Tibial nerve (tissue), 4 donors: ENCODE data around the gene PSMG4. TPM values are rescaled to one million over a fixed set of nuclear protein-coding genes. Genes with fewer than 3 reads are reported as not detected.
A peak's percentile ranks its signal among the peaks of the same experiment; 100 is the strongest.

Experiments used
- DNase-seq, 2 donors: peaks; one replicate each; pipeline ENCODE4 v3.0.0-alpha.2; 2019; ENCODE audit warnings: low spot score in 2 of 2
- H3K27ac ChIP-seq, 4 donors: fragments of 200-600 bp; sonication (generic) in 3 of 4; one replicate each; pipeline ENCODE4 v1.5.1; 2017 to 2019; ENCODE audit warnings: mild to moderate bottlenecking in 1 of 4
- H3K27me3 ChIP-seq, 2 donors: fragments of 200-600 bp; sonication (generic) in 1 of 2; one replicate each; pipeline versions ENCODE4 v1.5.1 to v1.6.0; 2017 to 2019
- H3K36me3 ChIP-seq, 3 donors: fragments of 200-600 bp; sonication (generic); one replicate each; pipeline ENCODE4 v1.5.1; 2018 to 2019
- H3K4me1 ChIP-seq, 4 donors: fragments of 200-600 bp; sonication (generic) in 3 of 4; one replicate each; pipeline ENCODE4 v1.5.1; 2017 to 2019
- H3K4me3 ChIP-seq, 4 donors: fragments of 200-600 bp; sonication (generic) in 3 of 4; one replicate each; pipeline ENCODE4 v1.5.1; 2017 to 2019; ENCODE audit warnings: mild to moderate bottlenecking in 1 of 4, moderate library complexity in 1 of 4
- H3K9me3 ChIP-seq, 4 donors: fragments of 200-600 bp; sonication (generic) in 3 of 4; one replicate each; pipeline ENCODE4 v1.5.1; 2017 to 2019
- CTCF ChIP-seq, 5 experiments: fragments of 200-600 bp in 3 of 5; fragments of 450-650 bp in 2 of 5; sonication (generic) in 3 of 5; IDR thresholded peaks; one replicate each; pipeline ENCODE4 v1.5.1; 2016 to 2019; ENCODE audit warnings: antibody characterized with exemption in 5 of 5, mild to moderate bottlenecking in 3 of 5, moderate library complexity in 2 of 5
- EP300 ChIP-seq, 2 donors: sonication (generic); formaldehyde crosslinking; IDR thresholded peaks; one replicate each; pipeline ENCODE4 v1.6.1; 2017; ENCODE audit warnings: antibody characterized with exemption in 2 of 2, mild to moderate bottlenecking in 1 of 2
- POLR2A ChIP-seq, 2 donors: fragments of 450-650 bp; IDR thresholded peaks; one replicate each; pipeline ENCODE4 v1.6.1; 2017; ENCODE audit warnings: antibody characterized with exemption in 2 of 2, mild to moderate bottlenecking in 2 of 2, moderate library complexity in 2 of 2
- WGBS, 2 donors: methylation state at CpG; one replicate each; pipeline ENCODE4 v1.1.5; 2018; 5-methylcytosine and 5-hydroxymethylcytosine counted together
- total RNA-seq, 4 donors: library from RNA; depleted of rRNA; stranded (reverse); fragments of >200 nt; gene quantifications; one replicate each; pipeline ENCODE4 v1.1.0, GENCODE V29; 2016

The PSMG4 gene
- total RNA-seq, 4 donors from 2014 or later = 14.7 to 36.5 (median 31.8) TPM

GRCh38 chr6:3235486-3235885 is 23.3 kb upstream of the PSMG4 start:
- no peak for TF ChIP-seq CTCF (IDR thresholded peaks at IDR 0.05)
- no peak for TF ChIP-seq EP300 (IDR thresholded peaks at IDR 0.05)
- no peak for TF ChIP-seq POLR2A (IDR thresholded peaks at IDR 0.05)
- Histone ChIP-seq H3K4me3 (no peak overlapping the region), H3K36me3 (no peaks in the 10 kb centered on the region), H3K4me1 (peaks cover 0 to 22% (median 9%) of the 10 kb centered on the region in 4 donors), H3K27ac (no peak overlapping the region), H3K9me3 (no peaks in the 10 kb centered on the region), H3K27me3 (peaks cover 0 to 24% of the 10 kb centered on the region in 2 donors)
- 98 to 100% methylated on average over 2 of the region's 2 CpGs for WGBS, 2 donors
- no peak for DNase-seq

DNA sequence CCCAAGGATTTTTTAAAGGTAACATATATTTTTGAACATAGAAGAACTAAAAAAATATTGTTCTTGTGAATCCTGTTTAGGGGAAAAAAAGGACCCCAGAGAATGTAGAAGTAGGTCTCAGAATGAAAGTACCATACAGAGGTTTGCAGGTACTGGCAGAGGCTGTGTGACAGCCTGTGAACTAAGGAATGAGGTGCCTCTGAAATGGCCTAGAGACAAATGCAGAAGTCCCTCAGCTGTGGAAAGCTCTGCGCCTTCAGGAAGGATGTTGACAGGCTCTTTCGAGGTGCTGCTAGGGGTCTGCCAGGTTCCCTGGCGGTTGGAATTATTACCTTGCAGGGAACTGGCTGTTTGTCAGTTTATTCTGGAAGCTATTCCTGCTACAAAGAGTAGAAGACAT is 22.7 kb upstream of the PSMG4 start:
- no peak overlapping the region for H3K4me3 ChIP-seq
- DNase-seq = no peak
- no peaks in the 10 kb centered on the region for H3K36me3 ChIP-seq
- no peak overlapping the region for H3K27ac ChIP-seq
- TF ChIP-seq EP300 (IDR thresholded peaks at IDR 0.05) (no peak), CTCF (IDR thresholded peaks at IDR 0.05) (no peak), POLR2A (IDR thresholded peaks at IDR 0.05) (no peak)
- 81 to 86% methylated on average over 3 of the region's 3 CpGs for WGBS, 2 donors
- peaks cover 0 to 17% (median 7%) of the 10 kb centered on the region in 4 donors for H3K4me1 ChIP-seq
- H3K27me3 ChIP-seq = peaks cover 0 to 24% of the 10 kb centered on the region in 2 donors
- no peaks in the 10 kb centered on the region for H3K9me3 ChIP-seq

DNA sequence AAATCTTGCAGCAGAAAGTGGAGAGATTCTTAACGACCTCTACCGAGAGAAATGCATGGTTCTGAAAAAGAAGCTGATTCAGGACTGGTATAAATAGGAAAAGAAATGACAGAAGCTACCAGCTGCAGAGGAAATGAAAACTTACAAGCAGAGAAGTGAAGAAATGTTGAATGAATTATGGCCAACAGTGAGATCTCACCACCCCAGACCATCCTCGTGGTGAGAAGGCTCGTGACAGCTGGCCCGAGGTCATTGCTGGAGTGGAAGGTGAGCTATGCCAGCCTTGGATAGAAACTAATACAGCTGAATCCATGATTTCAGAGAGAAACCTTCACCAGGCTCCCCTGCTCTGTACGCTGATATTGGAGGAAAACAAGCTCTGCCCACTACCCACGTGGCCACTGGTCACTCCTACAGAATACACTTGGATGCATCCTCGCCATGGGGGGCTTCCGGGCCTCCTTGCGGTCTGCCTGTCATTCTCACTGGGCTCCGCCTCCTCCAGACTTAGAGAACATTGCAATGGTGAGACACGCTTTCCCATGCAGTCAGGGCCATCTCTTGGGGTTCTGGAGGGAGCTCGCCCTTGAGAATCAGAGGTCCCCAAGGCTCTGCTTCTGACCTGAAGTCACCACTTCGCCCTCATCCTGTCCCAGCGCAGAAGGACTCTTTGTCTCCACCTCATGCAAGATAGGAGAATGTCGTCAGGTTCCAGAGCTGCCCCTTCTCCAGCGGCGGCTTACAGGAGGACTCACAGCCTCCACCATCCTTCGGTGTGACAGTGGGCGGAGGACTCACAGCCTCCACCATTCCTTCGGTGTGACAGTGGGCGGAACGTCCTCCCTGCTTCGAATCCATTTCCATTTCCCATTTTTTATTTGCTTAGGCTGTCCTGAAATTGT is 20.7 kb upstream of the PSMG4 start:
- no peak for TF ChIP-seq CTCF (IDR thresholded peaks at IDR 0.05)
- TF ChIP-seq POLR2A (IDR thresholded peaks at IDR 0.05) = no peak
- peak in 1 of 2 donors; percentile 58 for TF ChIP-seq EP300 (IDR thresholded peaks at IDR 0.05)
- peaks cover 0 to 14% of the 10 kb centered on the region in 2 donors for H3K27me3 ChIP-seq
- peak overlapping the region in 2 of 4 donors; percentile 43 to 47 for H3K27ac ChIP-seq
- H3K4me3 ChIP-seq = no peak overlapping the region
- H3K9me3 ChIP-seq = no peaks in the 10 kb centered on the region
- no peaks in the 10 kb centered on the region for H3K36me3 ChIP-seq
- 74 to 78% methylated on average over 24 of the region's 24 CpGs for WGBS, 2 donors
- no peak for DNase-seq
- peaks cover 0 to 3% (median 0%) of the 10 kb centered on the region in 4 donors for H3K4me1 ChIP-seq

- TF ChIP-seq EP300 (IDR thresholded peaks at IDR 0.05) = no peak
- peak in 1 of 5 experiments; percentile 9 for TF ChIP-seq CTCF (IDR thresholded peaks at IDR 0.05)
- TF ChIP-seq POLR2A (IDR thresholded peaks at IDR 0.05) = no peak
- peaks cover 0 to 9% of the 10 kb centered on the region in 2 donors for H3K27me3 ChIP-seq
- H3K4me1 ChIP-seq = peaks cover 0 to 3% (median 0%) of the 10 kb centered on the region in 4 donors
- 83 to 90% methylated on average over 10 to 13 of the region's 13 CpGs for WGBS, 2 donors
- no peak for DNase-seq
- peaks cover 0 to 4% (median 0%) of the 10 kb centered on the region in 3 donors for H3K36me3 ChIP-seq
- H3K4me3 ChIP-seq = no peak overlapping the region
- H3K27ac ChIP-seq = no peak overlapping the region
- no peaks in the 10 kb centered on the region for H3K9me3 ChIP-seq
These were observed 19.5 kb upstream of the PSMG4 start for GRCh38 chr6:3239110-3239830.
